SH-SY5Y (cell line): Measurements from ENCODE around the gene AGMO.

Experiments used
- GATA2 ChIP-seq: IDR thresholded peaks from 2 replicates; pipeline ENCODE4 v1.6.1; 2011; ENCODE audit warnings: mild to moderate bottlenecking, low read depth, low read length
- GATA3 ChIP-seq: IDR thresholded peaks from 2 replicates; pipeline ENCODE4 v1.6.1; 2011; ENCODE audit warnings: low read depth, mild to moderate bottlenecking, low read length, moderate library complexity

- TF ChIP-seq GATA2 (no peak), GATA3 (no peak)
Measured at GRCh38 chr7:15341817-15342216, 220.0 kb downstream of the AGMO start.
